Amniotic stem cell (primary cell): Measurements from ENCODE around the gene ELOB.
A peak's percentile ranks its signal among the peaks of the same experiment; 100 is the strongest.

Experiments used
- DNase-seq: peaks from one replicate; lab custom pipeline; 2025; lab: John Stamatoyannopoulos, UW

Gene ELOB

GRCh38 chr16:2777231-2777902 lies at the start of gene ELOB:
Gene ELOB, minus strand, starts transcription at chr16:2777280. Its CDS starts 41 bp downstream, at chr16:2777239.
- peak; percentile 73 for DNase-seq

GRCh38 chr16:2825906-2826305 lies 48.8 kb upstream of the ELOB start:
- DNase-seq, result no peak

GRCh38 chr16:2825049-2825742 lies 48.1 kb upstream of the ELOB start:
- no peak for DNase-seq

- DNase-seq, result no peak
These were observed 47.5 kb upstream of the ELOB start for GRCh38 chr16:2824626-2825025.

GRCh38 chr16:2822496-2822895 lies 45.4 kb upstream of the ELOB start:
- no peak for DNase-seq

GRCh38 chr16:2822158-2822495 lies 45.0 kb upstream of the ELOB start:
- DNase-seq, result no peak

- DNase-seq, result no peak
These were observed 44.5 kb upstream of the ELOB start for GRCh38 chr16:2821487-2822157.

- DNase-seq, result no peak
These were observed 43.9 kb upstream of the ELOB start for GRCh38 chr16:2820836-2821486.

- no peak for DNase-seq
These were observed 43.1 kb upstream of the ELOB start for GRCh38 chr16:2819939-2820835.

- no peak for DNase-seq
These were observed 42.3 kb upstream of the ELOB start for GRCh38 chr16:2819179-2819938.

GRCh38 chr16:2818272-2818876 lies 41.3 kb upstream of the ELOB start:
- DNase-seq, result no peak

- no peak for DNase-seq
These were observed 40.5 kb upstream of the ELOB start for GRCh38 chr16:2817340-2818271.

GRCh38 chr16:2816751-2817339 lies 39.8 kb upstream of the ELOB start, which contains the start of gene PRSS21:
Gene PRSS21, plus strand, starts transcription at chr16:2817237. Its CDS starts 32 bp downstream, at chr16:2817269.
- no peak for DNase-seq

- DNase-seq, result no peak
These were observed 38.3 kb upstream of the ELOB start for GRCh38 chr16:2815299-2815771.

GRCh38 chr16:2814551-2815298 lies 37.6 kb upstream of the ELOB start:
- DNase-seq, result no peak

- DNase-seq, result no peak
These were observed 36.7 kb upstream of the ELOB start for GRCh38 chr16:2813771-2814221.

GRCh38 chr16:2811703-2812471 lies 34.8 kb upstream of the ELOB start:
- no peak for DNase-seq
